Stomach (tissue), 4 donors: Measurements from ENCODE around the gene CPT2.

Source experiments
- CTCF ChIP-seq, 7 experiments: fragments of 450-650 bp in 4 of 7; fragments of 200-600 bp in 3 of 7; sonication (generic) in 3 of 7; IDR thresholded peaks; one replicate each; pipeline ENCODE4 v1.5.1; 2016 to 2019; ENCODE audit warnings: antibody characterized with exemption in 7 of 7, control low read depth in 2 of 7, mild to moderate bottlenecking in 1 of 7
- POLR2A ChIP-seq, 4 donors: fragments of 450-650 bp; IDR thresholded peaks; one replicate each; pipeline ENCODE4 v1.6.1; 2016; ENCODE audit warnings: antibody characterized with exemption in 4 of 4, control low read depth in 2 of 4, mild to moderate bottlenecking in 1 of 4, moderate library complexity in 1 of 4
- POLR2AphosphoS5 ChIP-seq, 3 donors: sonication (generic); formaldehyde crosslinking; IDR thresholded peaks; one replicate each; pipeline ENCODE4 v1.6.1; 2016; ENCODE audit warnings: antibody characterized with exemption in 3 of 3

- no peak for TF ChIP-seq POLR2A (IDR thresholded peaks at IDR 0.05)
- no peak for TF ChIP-seq POLR2AphosphoS5 (IDR thresholded peaks at IDR 0.05)
- TF ChIP-seq CTCF (IDR thresholded peaks at IDR 0.05): no peak
Measured at GRCh38 chr1:53180951-53181350, 15.7 kb upstream of the CPT2 start.
